Urothelium cell line (cell line): ENCODE results near the gene AFG1L.
"Not testable (repeated sequence)": the region's sequence is repeated elsewhere in the genome, so short reads cannot be mapped to it uniquely, and the experiment has no call there.

ENCODE experiments used
- DNase-seq: peaks from one replicate; pipeline ENCODE4 v3.0.0; 2011; ENCODE audit warnings: low spot score, mixed read lengths
- FAIRE-seq: peaks from 2 replicates; lab custom pipeline; 2011; peaks lifted over from hg19 to GRCh38; lab: Jason Lieb, UNC

AFG1L gene

DNA sequence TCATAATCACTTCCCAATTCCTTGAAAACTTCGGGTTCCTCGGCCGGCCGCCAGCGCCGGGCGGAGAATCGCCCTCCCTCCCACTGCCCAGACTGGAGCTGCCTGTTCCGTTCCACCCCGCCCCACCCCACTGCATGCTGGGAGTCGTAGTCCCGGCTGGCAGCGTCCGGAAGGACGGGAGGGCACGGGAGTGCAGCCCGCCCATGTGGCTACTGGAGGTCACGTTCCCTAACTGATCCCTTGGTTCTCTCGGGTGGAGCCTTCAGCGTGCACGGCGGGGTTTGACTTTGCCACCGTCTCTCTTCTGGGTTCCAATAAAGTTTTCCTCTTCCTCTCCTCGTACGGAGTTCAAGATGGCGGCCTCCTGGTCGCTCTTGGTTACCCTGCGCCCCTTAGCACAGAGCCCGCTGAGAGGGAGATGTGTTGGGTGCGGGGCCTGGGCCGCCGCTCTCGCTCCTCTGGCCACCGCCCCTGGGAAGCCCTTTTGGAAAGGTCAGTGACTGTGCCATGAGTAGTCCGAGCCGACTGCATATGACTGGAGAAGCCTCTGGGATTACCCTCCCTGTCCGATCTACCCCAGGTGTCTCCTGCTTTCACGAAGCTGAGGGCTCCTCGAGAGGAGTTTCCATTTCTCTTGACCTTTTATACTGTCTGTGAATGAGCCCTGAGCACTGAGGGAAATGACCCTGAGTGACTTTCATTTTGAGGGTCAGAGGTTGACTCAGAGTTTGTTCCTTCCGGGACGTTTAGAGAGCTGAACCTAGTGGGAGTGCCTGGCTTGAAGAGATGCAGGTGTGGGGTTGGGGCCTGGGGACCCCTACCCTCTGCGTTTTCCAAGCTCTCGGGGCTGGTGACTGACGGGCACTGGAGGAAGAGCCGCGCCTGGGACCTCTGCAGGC, at the start of gene AFG1L:
TSS of gene AFG1L (plus strand) at position 328 of the 899 bp plus-strand sequence. CDS start at position 354, 26 bp downstream.
- FAIRE-seq (no peak), DNase-seq (peak; percentile 88)

- FAIRE-seq, DNase-seq: not testable (repeated sequence)
Measured at GRCh38 chr6:108245095-108245494, 49.8 kb upstream of the AFG1L start.

- FAIRE-seq (no peak), DNase-seq (no peak)
Measured at GRCh38 chr6:108247965-108248536, 46.8 kb upstream of the AFG1L start.

GRCh38 chr6:108250240-108250866, 44.5 kb upstream of the AFG1L start:
- FAIRE-seq (no peak), DNase-seq (no peak)

GRCh38 chr6:108251252-108251651, 43.6 kb upstream of the AFG1L start:
- no peak for FAIRE-seq
- DNase-seq: no peak

DNA sequence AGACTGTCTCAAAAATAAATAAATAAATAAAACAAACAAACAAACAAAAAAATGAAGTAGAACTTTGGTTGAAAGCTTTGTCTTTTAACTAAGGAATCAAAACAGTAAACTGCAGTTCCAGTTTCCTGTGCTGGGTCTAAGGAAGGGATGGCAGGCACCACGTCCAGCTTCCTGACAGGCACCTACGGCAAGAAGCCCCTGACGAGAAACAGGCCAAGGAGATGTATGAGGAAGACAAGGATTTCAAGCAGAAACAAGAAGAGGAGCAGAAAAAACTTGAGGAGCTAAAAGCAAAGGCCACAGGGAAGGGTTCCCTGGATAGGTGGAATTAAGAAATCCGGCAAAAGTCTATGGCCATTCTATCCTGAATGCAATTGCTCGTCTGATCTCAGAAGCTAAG, 42.8 kb upstream of the AFG1L start:
- FAIRE-seq (no peak), DNase-seq (no peak)

DNA sequence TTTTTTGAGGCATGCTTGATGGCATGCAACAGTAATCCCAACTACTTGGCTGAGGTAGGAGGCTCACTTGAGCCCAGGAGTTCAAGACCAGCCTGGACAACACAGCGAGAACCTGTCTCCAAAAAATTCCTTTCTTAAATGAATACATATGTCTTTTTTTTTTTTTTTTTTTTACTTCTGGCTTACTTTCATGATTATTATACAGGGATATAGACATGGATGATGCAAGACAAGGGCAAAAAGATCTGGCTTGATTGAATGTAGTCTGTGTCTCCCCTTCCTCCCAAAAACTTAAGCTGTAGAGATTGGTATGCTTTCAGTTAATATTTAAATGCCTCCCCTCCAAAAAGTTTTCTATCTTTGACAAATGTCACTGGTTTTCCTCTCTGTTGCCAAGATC, 41.6 kb upstream of the AFG1L start:
- DNase-seq (no peak), FAIRE-seq (no peak)

- FAIRE-seq: no peak
- no peak for DNase-seq
Measured at GRCh38 chr6:108254433-108255410, 40.1 kb upstream of the AFG1L start.

- peak; percentile 21 for DNase-seq
- no peak for FAIRE-seq
Measured at GRCh38 chr6:108260126-108260808, 34.6 kb upstream of the AFG1L start.

DNA sequence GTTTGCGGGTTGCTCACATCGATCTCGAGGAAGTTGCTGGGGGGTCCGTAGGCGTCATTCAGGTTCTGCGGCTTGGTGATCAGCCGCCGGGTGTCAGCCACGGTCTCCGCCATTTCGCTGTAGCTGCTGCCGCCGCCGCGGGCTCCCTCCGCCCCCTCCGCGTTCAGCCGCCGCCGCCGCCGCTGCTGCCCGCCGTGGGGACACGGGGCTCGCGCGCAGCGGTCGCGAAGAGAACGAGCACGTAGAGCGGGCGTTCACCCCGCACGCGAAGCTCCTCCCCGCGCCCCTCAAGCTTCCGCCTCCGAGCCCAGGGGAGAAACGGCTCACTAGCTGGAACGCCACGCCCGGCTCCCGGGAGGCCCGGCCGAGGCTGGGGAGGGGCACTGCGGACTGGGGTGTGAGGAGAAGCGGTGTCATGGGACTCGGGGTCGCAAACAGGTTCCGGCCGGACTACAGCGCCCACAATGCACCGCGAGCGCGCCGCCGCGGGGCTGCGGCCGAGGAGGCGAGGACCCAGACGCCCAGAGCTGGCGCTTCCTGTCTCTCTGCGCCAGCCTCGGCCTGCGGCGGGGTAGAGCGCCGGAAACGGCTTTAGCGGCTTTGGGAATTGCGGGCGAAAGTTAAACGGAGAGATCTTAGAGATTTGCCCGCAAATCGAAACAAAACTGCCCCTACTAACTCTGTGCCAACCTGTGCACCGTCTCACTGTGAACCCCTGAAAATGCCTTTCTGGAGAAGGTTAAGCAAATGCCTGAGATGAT, 33.9 kb upstream of the AFG1L start, which contains the start of gene SNX3:
TSS of gene SNX3 (minus strand) at position 232 of the 761 bp plus-strand sequence. CDS start at position 113, 119 bp downstream.
- no peak for FAIRE-seq

GRCh38 chr6:108263371-108263770, 31.5 kb upstream of the AFG1L start:
- FAIRE-seq: no peak
- DNase-seq: no peak

More for the DNA sequence above, 33.9 kb upstream of the AFG1L start, which contains the start of gene SNX3:
- peak; percentile 91 for DNase-seq

GRCh38 chr6:108268845-108269244, 26.0 kb upstream of the AFG1L start:
- FAIRE-seq (no peak), DNase-seq (no peak)

- not testable (repeated sequence) for FAIRE-seq, DNase-seq
Measured at GRCh38 chr6:108269955-108270354, 24.9 kb upstream of the AFG1L start.

DNA sequence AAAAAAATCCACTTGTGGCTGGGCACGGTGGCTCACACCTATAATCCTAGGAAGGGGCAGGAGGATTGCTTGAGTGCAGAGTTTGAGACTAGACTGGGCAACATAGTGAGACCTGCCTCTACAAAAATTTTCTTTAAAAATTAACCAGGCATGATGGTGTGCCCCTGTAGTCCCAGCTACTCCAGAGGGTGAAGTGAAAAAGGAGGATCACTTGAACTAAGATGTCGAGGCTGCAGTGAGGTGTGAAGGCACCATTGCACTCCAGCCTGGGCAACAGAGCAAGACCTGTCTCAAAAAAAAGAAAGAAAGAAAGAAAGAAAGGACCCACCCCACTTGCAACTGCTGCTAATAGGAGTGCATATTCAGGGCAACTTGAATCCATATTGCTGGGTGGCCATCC, 20.3 kb upstream of the AFG1L start:
- FAIRE-seq (no peak), DNase-seq (no peak)

DNA sequence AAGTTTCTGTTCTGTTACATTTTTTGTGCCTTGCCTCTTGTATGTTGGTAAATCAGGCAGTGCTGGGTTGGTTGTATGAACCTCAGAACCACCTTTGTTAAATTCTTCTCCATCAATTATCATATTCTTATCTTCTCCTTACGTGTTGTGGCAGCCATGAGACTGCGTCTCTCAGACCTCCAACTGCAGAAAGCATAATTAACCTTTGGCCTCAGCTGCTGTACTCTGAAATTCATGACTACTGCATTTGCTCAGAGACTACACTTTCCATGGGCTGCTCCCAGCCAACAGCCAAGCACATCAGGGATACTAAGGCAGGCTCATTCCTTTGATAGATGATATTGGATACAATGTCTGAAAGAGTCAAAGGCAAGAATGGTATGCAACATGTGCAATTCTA, 18.9 kb upstream of the AFG1L start:
- FAIRE-seq (no peak), DNase-seq (no peak)

DNA sequence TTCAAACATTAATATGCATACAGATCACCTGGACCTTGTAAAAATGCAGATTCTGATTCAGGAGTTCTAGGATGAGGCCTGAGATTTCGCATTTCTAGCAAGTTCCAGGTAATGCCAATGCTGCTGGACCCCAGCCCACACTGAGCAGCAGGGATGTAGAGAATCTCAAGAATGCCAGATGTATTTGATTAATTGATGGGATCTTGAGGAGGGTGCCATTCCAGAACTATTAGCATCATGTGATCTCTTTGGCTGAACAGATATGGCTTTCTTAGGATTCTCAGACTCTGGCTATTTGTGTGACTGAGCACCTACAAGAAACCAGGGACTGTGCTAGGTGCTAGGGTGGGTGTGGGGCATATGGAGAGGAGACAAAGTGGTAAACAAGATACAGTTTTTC, 17.6 kb upstream of the AFG1L start:
- DNase-seq: no peak

DNA sequence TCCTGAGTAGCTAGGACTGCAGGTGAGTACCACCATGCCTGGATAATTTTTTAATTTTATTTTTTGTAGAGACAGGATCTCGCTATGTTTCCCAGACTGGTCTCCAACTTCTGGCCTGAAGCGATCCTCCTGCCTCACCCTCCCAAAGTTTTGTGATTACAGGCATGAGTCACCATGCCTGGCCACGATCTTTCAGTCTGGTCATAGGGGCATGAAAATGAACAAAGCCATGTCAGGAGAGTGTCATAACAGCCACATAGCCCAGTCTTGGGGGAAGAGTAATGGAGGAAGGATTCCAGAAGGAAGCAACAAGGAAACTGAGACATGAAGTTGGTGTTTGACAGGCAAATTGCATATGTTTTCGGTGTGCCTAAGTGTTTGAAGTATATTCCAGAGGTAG, 17.0 kb upstream of the AFG1L start:
- FAIRE-seq (no peak), DNase-seq (no peak)

More for the DNA sequence above, 17.6 kb upstream of the AFG1L start:
- FAIRE-seq: no peak

GRCh38 chr6:108285381-108285780, 9.5 kb upstream of the AFG1L start:
- no peak for DNase-seq
- FAIRE-seq: no peak

- DNase-seq (no peak), FAIRE-seq (no peak)
Measured at GRCh38 chr6:108286366-108286765, 8.5 kb upstream of the AFG1L start.
